NT2/D1 (cell line): ENCODE data around the gene CYREN.
A peak's percentile ranks its signal among the peaks of the same experiment; 100 is the strongest.
"Not testable (repeated sequence)": the region's sequence is repeated elsewhere in the genome, so short reads cannot be mapped to it uniquely, and the experiment has no call there.

Source experiments
- DNase-seq: peaks from one replicate; pipeline ENCODE4 v3.0.0-alpha.2; 2011; ENCODE audit warnings: low read depth, low spot score
- H3K27me3 ChIP-seq: 2 replicates; pipeline ENCODE4 v1.6.0; 2011; ENCODE audit warnings: mild to moderate bottlenecking; ENCODE audit not compliant: insufficient read length, insufficient read depth
- H3K36me3 ChIP-seq: 2 replicates; pipeline ENCODE4 v1.6.1; 2011; ENCODE audit warnings: mild to moderate bottlenecking, low read length, mixed read lengths; ENCODE audit not compliant: insufficient read depth, insufficient read length
- H3K4me1 ChIP-seq: 2 replicates; pipeline ENCODE4 v1.5.1; 2011; ENCODE audit not compliant: insufficient read depth, insufficient read length
- H3K4me3 ChIP-seq: 2 replicates; pipeline ENCODE4 v1.5.1; 2011; ENCODE audit warnings: low read depth; ENCODE audit not compliant: insufficient read length
- H3K9ac ChIP-seq: 2 replicates; pipeline ENCODE4 v1.6.0; 2011; ENCODE audit warnings: low read depth; ENCODE audit not compliant: insufficient read length
- H3K9me3 ChIP-seq: 2 replicates; pipeline ENCODE4 v1.5.1; 2011; ENCODE audit warnings: mild to moderate bottlenecking, low read length; ENCODE audit not compliant: insufficient read depth
- SUZ12 ChIP-seq: IDR thresholded peaks from 2 replicates; pipeline ENCODE4 v1.6.1; 2011; ENCODE audit not compliant: insufficient read length, insufficient read depth; ENCODE audit errors: extremely low read depth
- YY1 ChIP-seq: IDR thresholded peaks from 2 replicates; pipeline ENCODE4 v1.6.1; 2011; ENCODE audit not compliant: insufficient read length, insufficient read depth
- ZNF274 ChIP-seq: IDR thresholded peaks from 2 replicates; pipeline ENCODE4 v1.6.1; 2011; ENCODE audit warnings: mild to moderate bottlenecking, low read depth, low read length

CYREN gene

DNA sequence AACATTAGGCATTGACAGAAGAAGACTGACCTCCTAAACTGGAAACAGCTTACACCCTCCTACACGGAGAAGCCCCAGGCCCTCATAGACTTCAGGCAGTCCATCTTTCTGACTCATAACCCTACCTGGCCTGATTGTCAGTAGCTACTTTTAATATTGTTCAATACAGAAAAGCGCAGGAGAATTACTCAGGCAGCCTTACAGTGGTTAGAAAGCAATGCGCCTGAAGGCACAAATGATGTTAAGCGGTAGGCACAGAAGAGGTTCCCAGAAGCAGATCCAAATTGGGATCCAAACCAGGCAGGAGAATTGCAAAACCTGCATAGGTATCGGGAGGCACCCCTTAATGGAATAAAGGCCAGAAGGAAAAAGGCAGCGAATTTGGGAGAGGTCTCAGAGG is 5.4 kb upstream of the CYREN start:
- no peak for DNase-seq

GRCh38 chr7:135174941-135175340 is 4.4 kb upstream of the CYREN start:
- TF ChIP-seq SUZ12 (no peak), ZNF274 (no peak), YY1 (no peak)
- no peak overlapping the region for H3K9ac ChIP-seq
- H3K4me1 ChIP-seq, result peaks cover 6% of the 10 kb centered on the region
- H3K9me3 ChIP-seq, result peaks cover 20% of the 10 kb centered on the region
- DNase-seq, result no peak
- no peaks in the 10 kb centered on the region for H3K27me3 ChIP-seq
- no peaks in the 10 kb centered on the region for H3K36me3 ChIP-seq
- no peak overlapping the region for H3K4me3 ChIP-seq

More for the DNA sequence above, 5.4 kb upstream of the CYREN start:
- Histone ChIP-seq H3K27me3 (no peaks in the 10 kb centered on the region), H3K36me3 (no peaks in the 10 kb centered on the region), H3K4me1 (peaks cover 6% of the 10 kb centered on the region), H3K9ac (no peak overlapping the region), H3K9me3 (peaks cover 30% of the 10 kb centered on the region), H3K4me3 (no peak overlapping the region)
- TF ChIP-seq SUZ12 (no peak), ZNF274 (no peak), YY1 (no peak)

DNA sequence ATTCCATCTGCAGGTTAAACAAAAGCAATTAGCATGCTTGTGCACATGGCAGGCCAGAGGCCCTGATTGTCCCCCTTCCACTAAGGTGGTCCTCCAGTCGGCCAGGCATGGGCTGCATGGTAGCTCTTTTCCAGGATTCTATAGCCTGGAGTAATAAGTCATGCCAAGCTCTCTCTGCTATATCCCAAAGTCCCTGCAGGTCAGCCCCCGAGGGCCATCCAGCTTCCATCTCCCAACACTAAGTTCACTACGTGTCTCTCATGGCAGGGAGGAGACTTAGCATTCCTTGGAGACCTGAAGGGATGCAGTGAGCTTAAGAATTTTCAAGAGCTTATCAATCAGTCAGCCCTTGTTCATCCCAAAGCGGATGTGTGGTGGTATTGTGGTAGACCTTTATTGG is 3.4 kb upstream of the CYREN start:
- peaks cover 12% of the 10 kb centered on the region for H3K4me1 ChIP-seq
- not testable (repeated sequence) for H3K9ac ChIP-seq, H3K4me3 ChIP-seq

GRCh38 chr7:135171581-135172291 is 1.2 kb upstream of the CYREN start:
- H3K36me3 ChIP-seq, result peaks cover 23% of the 10 kb centered on the region
- not testable (repeated sequence) for H3K9ac ChIP-seq, H3K27me3 ChIP-seq, DNase-seq, H3K9me3 ChIP-seq
- H3K4me3 ChIP-seq, result peak overlapping the region; percentile 8
- peaks cover 13% of the 10 kb centered on the region for H3K4me1 ChIP-seq

More for the DNA sequence above, 3.4 kb upstream of the CYREN start:
- not testable (repeated sequence) for H3K27me3 ChIP-seq, H3K36me3 ChIP-seq, DNase-seq
- peaks cover 10% of the 10 kb centered on the region; the same call in 1 of the 2 replicates for H3K9me3 ChIP-seq

DNA sequence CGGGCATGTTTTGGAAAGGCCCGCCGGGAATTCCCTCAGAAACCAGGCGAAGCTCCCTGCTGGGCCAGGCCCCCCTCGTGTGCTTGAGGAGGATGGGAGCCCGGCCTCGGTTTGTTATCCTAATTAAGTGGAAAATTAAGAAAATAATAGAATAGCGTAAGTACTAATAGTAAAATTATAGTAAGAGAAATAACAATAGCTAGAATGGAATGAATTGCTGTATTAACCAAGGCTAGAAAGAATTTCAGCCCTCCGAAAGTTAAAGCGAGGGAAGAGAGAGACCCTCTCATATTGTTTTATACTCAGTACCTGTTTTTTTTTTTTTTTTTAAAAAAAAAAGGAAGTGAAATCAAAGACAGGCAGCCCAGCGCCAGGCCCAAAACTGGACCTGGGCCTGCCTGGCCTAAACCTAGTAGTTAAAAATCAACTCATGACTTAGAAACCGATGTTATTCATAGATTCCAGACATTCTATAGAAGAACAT is 533 bp upstream of the CYREN start:
- H3K9ac ChIP-seq, H3K27me3 ChIP-seq, DNase-seq, H3K4me3 ChIP-seq, H3K9me3 ChIP-seq: not testable (repeated sequence)
- Histone ChIP-seq H3K36me3 (peaks cover 30% of the 10 kb centered on the region), H3K4me1 (peaks cover 13% of the 10 kb centered on the region)

- Histone ChIP-seq H3K4me1 (peaks cover 13% of the 10 kb centered on the region), H3K9me3 (no peaks in the 10 kb centered on the region), H3K36me3 (peaks cover 41% of the 10 kb centered on the region), H3K4me3 (peak overlapping the region; percentile 79), H3K27me3 (no peaks in the 10 kb centered on the region), H3K9ac (peak overlapping the region; percentile 94)
- TF ChIP-seq ZNF274 (no peak), SUZ12 (no peak), YY1 (no peak)
- no peak for DNase-seq
Observed at GRCh38 chr7:135169964-135170273, 588 bp downstream of the CYREN start.

DNA sequence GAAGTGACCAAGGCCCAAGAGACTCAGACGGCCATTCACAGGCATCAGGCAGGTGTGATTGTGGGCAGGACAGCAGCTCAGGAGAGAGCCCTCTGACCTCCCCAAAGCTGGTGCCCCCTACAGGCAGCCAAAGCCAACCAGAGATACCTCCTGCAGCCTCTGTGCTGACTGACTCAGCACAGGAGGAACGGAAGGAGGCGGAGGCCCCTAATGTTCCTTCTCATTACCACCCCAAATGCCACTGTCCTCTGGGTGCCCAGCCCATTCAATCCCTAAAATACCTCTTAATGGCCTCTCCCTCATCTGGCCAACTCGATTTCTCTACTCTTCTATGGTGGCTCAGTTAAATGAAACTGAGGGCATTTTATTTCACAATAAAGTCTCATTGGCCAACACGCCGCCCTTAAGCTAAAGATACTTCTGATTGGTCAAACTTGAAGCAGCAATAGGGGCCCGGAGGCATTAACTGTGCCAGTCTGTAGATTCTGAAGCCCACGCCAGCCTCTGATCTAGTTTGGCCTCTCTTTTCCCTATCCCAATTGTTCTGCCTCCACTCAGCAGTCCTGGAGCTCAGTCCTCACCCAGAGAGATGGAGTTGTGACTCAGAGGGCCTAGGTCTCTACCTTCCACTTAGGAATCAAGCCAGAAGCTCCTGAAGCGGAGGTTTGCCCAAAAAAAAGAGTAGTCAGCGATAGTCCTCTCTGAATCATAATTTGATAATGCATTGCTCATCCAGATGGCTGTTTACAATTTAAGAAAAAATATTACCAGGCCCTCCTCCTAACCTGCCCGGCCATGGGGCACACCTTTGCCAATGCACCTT is 1.2 kb downstream of the CYREN start:
- H3K27me3 ChIP-seq, result no peaks in the 10 kb centered on the region
- H3K36me3 ChIP-seq, result peaks cover 47% of the 10 kb centered on the region
- peak overlapping the region; percentile 79 for H3K4me3 ChIP-seq
- H3K9me3 ChIP-seq, result no peaks in the 10 kb centered on the region
- peak overlapping the region; percentile 94 for H3K9ac ChIP-seq
- TF ChIP-seq YY1 (no peak), ZNF274 (no peak), SUZ12 (no peak)
- DNase-seq, result no peak
- peaks cover 13% of the 10 kb centered on the region for H3K4me1 ChIP-seq
